Measurements from ENCODE around the gene FNIP1.

FNIP1 gene

GRCh38 chr5:131766689-131767088 lies 30.1 kb downstream of the FNIP1 start:
- Histone ChIP-seq H3K4me2 (ENCODE audit: low read depth, low read length, poor library complexity, severe bottlenecking) (no peak overlapping the region), H3F3A (ENCODE audit: low read depth) (no peaks in the 10 kb centered on the region), H3K9me2 (replicated peaks; ENCODE audit: low read depth, low read length) (no peaks in the 10 kb centered on the region), H3K9ac (ENCODE audit: low read depth, low read length, poor library complexity, severe bottlenecking) (no peak overlapping the region), H3K36me3 (ENCODE audit: insufficient read depth, low read length) (peaks cover 11% of the 10 kb centered on the region; the same call in 1 of the 2 replicates), H3K4me3 (ENCODE audit: low read length, poor library complexity, severe bottlenecking) (no peak overlapping the region), H2AFZ (ENCODE audit: low read length) (no peak overlapping the region), H3K27me3 (ENCODE audit: insufficient read depth, low read length, poor library complexity, severe bottlenecking) (no peaks in the 10 kb centered on the region), H3K79me2 (ENCODE audit: insufficient read depth, low read length) (peaks cover 91% of the 10 kb centered on the region), H3K4me1 (ENCODE audit: insufficient read depth, low read length, poor library complexity, severe bottlenecking) (peaks cover 15% of the 10 kb centered on the region), H4K20me1 (ENCODE audit: insufficient read depth, low read length, poor library complexity, severe bottlenecking) (peaks cover 9% of the 10 kb centered on the region), H3K9me3 (ENCODE audit: insufficient read depth, low read depth, low read length) (no peaks in the 10 kb centered on the region)
- TF ChIP-seq EZH2phosphoT487 (IDR thresholded peaks at IDR 0.05; ENCODE audit: borderline replicate concordance) (no peak), CTCF (conservative IDR thresholded peaks at IDR 0.05; ENCODE audit: low read length) (no peak)

GRCh38 chr5:131765261-131765660 lies 31.6 kb downstream of the FNIP1 start:
- no peaks in the 10 kb centered on the region for H3F3A ChIP-seq (ENCODE audit: low read depth)
- no peaks in the 10 kb centered on the region for H3K9me3 ChIP-seq (ENCODE audit: insufficient read depth, low read depth, low read length)
- H4K20me1 ChIP-seq (ENCODE audit: insufficient read depth, low read length, poor library complexity, severe bottlenecking): peaks cover 10% of the 10 kb centered on the region
- peaks cover 92% of the 10 kb centered on the region for H3K79me2 ChIP-seq (ENCODE audit: insufficient read depth, low read length)
- no peak overlapping the region for H3K9ac ChIP-seq (ENCODE audit: low read depth, low read length, poor library complexity, severe bottlenecking)
- H3K27me3 ChIP-seq (ENCODE audit: insufficient read depth, low read length, poor library complexity, severe bottlenecking): no peaks in the 10 kb centered on the region
- no peak overlapping the region for H3K4me3 ChIP-seq (ENCODE audit: low read length, poor library complexity, severe bottlenecking)
- H3K4me1 ChIP-seq (ENCODE audit: insufficient read depth, low read length, poor library complexity, severe bottlenecking): peaks cover 6% of the 10 kb centered on the region
- no peak overlapping the region for H2AFZ ChIP-seq (ENCODE audit: low read length)
- no peaks in the 10 kb centered on the region for H3K9me2 ChIP-seq (replicated peaks; ENCODE audit: low read depth, low read length)
- H3K4me2 ChIP-seq (ENCODE audit: low read depth, low read length, poor library complexity, severe bottlenecking): no peak overlapping the region
- no peak for TF ChIP-seq CTCF (conservative IDR thresholded peaks at IDR 0.05; ENCODE audit: low read length)
- TF ChIP-seq EZH2phosphoT487 (IDR thresholded peaks at IDR 0.05; ENCODE audit: borderline replicate concordance): no peak
- H3K36me3 ChIP-seq (ENCODE audit: insufficient read depth, low read length): peaks cover 11% of the 10 kb centered on the region; the same call in 1 of the 2 replicates

DNA sequence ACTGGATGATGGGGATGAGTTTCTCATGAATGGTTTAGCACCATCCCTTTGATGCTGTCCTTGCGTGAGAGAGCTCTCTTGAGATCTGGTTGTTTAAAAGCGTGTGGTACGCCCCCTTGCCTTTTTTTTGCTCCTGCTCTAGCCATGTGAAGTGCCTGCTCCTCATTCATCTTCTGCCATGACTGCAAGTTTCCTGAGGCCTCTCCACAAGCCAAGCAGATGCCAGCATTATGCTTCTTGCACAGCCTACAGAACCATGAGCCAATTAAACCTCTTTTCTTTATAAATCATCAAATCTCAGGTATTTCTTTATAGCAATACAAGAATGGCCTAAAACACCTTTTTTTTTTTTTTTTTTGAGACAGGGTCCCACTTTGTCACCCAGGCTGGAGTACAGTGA lies 32.8 kb downstream of the FNIP1 start:
- no peak overlapping the region for H2AFZ ChIP-seq (ENCODE audit: low read length)
- no peak for TF ChIP-seq CTCF (conservative IDR thresholded peaks at IDR 0.05; ENCODE audit: low read length)
- TF ChIP-seq EZH2phosphoT487 (IDR thresholded peaks at IDR 0.05; ENCODE audit: borderline replicate concordance): no peak
- H3F3A ChIP-seq (ENCODE audit: low read depth): no peaks in the 10 kb centered on the region
- H3K4me1 ChIP-seq (ENCODE audit: insufficient read depth, low read length, poor library complexity, severe bottlenecking): peaks cover 6% of the 10 kb centered on the region
- peaks cover 11% of the 10 kb centered on the region; the same call in 1 of the 2 replicates for H3K36me3 ChIP-seq (ENCODE audit: insufficient read depth, low read length)
- peaks cover 6% of the 10 kb centered on the region for H4K20me1 ChIP-seq (ENCODE audit: insufficient read depth, low read length, poor library complexity, severe bottlenecking)
- no peaks in the 10 kb centered on the region for H3K9me2 ChIP-seq (replicated peaks; ENCODE audit: low read depth, low read length)
- H3K9me3 ChIP-seq (ENCODE audit: insufficient read depth, low read depth, low read length): no peaks in the 10 kb centered on the region
- H3K27me3 ChIP-seq (ENCODE audit: insufficient read depth, low read length, poor library complexity, severe bottlenecking): no peaks in the 10 kb centered on the region
- H3K4me2 ChIP-seq (ENCODE audit: low read depth, low read length, poor library complexity, severe bottlenecking): no peak overlapping the region
- no peak overlapping the region for H3K4me3 ChIP-seq (ENCODE audit: low read length, poor library complexity, severe bottlenecking)
- peaks cover 95% of the 10 kb centered on the region for H3K79me2 ChIP-seq (ENCODE audit: insufficient read depth, low read length)
- H3K9ac ChIP-seq (ENCODE audit: low read depth, low read length, poor library complexity, severe bottlenecking): no peak overlapping the region

Data from Loucy (cell line).